HG02798 (cell line): Measurements from ENCODE around the gene ADAM23.

Experiments
- ATAC-seq: cut with Tn5 transposase; IDR thresholded peaks from one replicate; pipeline ENCODE4 v1.9.1; 2021; ENCODE audit warnings: mild to moderate bottlenecking; ENCODE audit not compliant: unreplicated experiment, poor library complexity

ADAM23 gene

GRCh38 chr2:206442474-206442832, 879 bp upstream of the ADAM23 start:
- ATAC-seq: no peak

- ATAC-seq: peak; percentile 59
These were observed 599 bp downstream of the ADAM23 start for GRCh38 chr2:206443735-206444527.

GRCh38 chr2:206445948-206446347, 2.6 kb downstream of the ADAM23 start:
- peak; percentile 36 for ATAC-seq

GRCh38 chr2:206452242-206452641, 8.9 kb downstream of the ADAM23 start:
- ATAC-seq: peak; percentile 46

GRCh38 chr2:206452750-206453149, 9.4 kb downstream of the ADAM23 start:
- ATAC-seq: no peak

GRCh38 chr2:206456078-206456754, 12.9 kb downstream of the ADAM23 start:
- ATAC-seq: no peak

GRCh38 chr2:206457188-206457634, 13.9 kb downstream of the ADAM23 start:
- ATAC-seq: peak; percentile 92

- ATAC-seq: no peak
These were observed 19.0 kb downstream of the ADAM23 start for GRCh38 chr2:206462240-206462854.

- no peak for ATAC-seq
These were observed 20.4 kb downstream of the ADAM23 start for GRCh38 chr2:206463685-206464084.

GRCh38 chr2:206464597-206464996, 21.3 kb downstream of the ADAM23 start:
- no peak for ATAC-seq

GRCh38 chr2:206471524-206472062, 28.3 kb downstream of the ADAM23 start:
- ATAC-seq: no peak

GRCh38 chr2:206472094-206472493, 28.8 kb downstream of the ADAM23 start:
- no peak for ATAC-seq

GRCh38 chr2:206474099-206474498, 30.8 kb downstream of the ADAM23 start:
- ATAC-seq: no peak

- ATAC-seq: no peak
These were observed 34.0 kb downstream of the ADAM23 start for GRCh38 chr2:206477296-206477695.

- ATAC-seq: no peak
These were observed 35.0 kb downstream of the ADAM23 start for GRCh38 chr2:206478340-206478739.

GRCh38 chr2:206480161-206480560, 36.8 kb downstream of the ADAM23 start:
- ATAC-seq: no peak

GRCh38 chr2:206480620-206481019, 37.3 kb downstream of the ADAM23 start:
- no peak for ATAC-seq

- ATAC-seq: no peak
These were observed 37.7 kb downstream of the ADAM23 start for GRCh38 chr2:206481056-206481455.

GRCh38 chr2:206482123-206482522, 38.8 kb downstream of the ADAM23 start:
- no peak for ATAC-seq

GRCh38 chr2:206482633-206483032, 39.3 kb downstream of the ADAM23 start:
- no peak for ATAC-seq

- no peak for ATAC-seq
These were observed 44.7 kb downstream of the ADAM23 start for GRCh38 chr2:206488053-206488452.
